HG03064 (cell line): ENCODE results near the gene MDN1.
"Not testable (repeated sequence)": the region's sequence is repeated elsewhere in the genome, so short reads cannot be mapped to it uniquely, and the experiment has no call there.

ENCODE experiments used
- ATAC-seq: cut with Tn5 transposase; IDR thresholded peaks from one replicate; pipeline ENCODE4 v1.9.1; 2021; ENCODE audit warnings: low read depth; ENCODE audit not compliant: unreplicated experiment

MDN1 gene

DNA sequence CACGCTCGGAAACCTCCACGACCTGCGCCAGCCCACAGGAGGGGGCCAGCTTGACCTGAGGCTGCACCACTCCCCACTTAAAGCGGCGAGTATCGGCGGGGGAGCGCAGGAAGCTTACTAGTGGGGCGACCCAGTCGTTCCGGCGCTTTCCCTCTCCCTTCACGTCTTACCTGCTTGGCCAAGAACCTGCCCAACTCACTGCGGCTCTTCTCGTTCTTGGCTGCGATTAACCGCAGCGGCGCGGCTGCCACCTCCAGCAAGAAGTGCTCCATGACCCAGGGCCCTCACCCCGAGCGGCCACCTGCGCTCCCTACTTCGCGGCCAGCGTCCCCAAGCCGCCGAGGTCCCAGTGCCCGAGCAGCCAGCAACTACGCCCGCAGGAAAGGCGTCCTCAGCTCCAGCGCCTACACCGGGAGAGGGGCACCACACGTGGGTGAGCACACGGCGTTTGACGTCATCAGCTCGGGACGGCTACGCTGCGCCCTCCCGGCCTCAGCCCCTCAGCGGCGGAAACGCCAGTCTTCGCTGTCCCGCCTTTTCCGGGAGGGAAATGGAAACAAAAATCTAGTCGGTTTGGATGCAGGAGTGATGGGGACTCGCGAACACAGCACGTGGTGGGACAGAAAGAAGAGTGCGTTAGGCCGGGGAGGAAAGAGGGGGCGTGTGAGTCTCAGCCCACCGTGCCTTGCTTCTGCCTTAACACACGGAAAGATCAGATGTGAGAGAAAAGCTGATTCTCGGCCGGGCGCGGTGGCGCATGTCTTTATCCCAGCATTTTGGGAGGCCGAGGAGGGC lies at the start of gene MDN1:
MDN1 (minus strand) TSS at position 459 of the 795 bp plus-strand sequence; CDS start at position 272, 187 bp downstream.
- peak; percentile 92 for ATAC-seq

- ATAC-seq = no peak
Measured at GRCh38 chr6:89866024-89866678, 46.6 kb upstream of the MDN1 start.

GRCh38 chr6:89862698-89863097 lies 43.1 kb upstream of the MDN1 start:
- peak; percentile 14 for ATAC-seq

DNA sequence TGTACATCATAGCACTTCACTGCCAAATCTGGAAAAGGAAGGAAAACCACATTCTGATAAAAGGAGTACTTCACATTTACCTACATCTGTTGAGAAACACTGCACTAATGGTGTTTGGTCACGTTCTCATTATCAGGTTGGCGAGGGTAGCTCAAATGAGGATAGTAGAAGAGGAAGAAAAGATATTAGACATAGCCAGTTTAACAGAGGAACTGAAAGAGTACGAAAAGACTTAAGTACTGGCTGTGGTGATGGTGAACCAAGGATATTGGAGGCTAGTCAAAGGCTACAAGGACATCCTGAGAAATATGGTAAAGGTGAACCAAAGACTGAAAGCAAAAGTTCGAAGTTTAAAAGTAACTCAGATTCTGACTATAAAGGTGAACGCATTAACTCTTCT lies 42.7 kb upstream of the MDN1 start:
- ATAC-seq = peak; percentile 74

DNA sequence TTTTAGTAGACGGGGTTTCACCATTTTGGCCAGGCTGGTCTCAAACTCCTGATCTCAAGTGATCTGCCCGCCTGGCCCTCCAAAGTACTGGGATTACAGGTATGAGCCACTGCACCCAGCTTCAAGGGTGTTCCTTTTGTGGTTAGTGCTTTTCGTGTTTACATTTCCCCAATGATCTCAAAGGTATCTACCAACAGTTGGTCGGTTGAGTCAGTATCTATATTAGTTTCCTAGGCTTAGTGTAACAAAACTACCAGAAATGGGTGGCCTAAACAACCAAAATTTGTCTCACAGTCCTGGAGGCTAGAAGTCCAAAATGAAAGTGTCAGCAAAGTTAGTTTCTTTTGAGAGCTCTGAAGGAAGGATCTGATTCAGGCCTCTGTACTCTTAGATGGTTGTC lies 40.1 kb upstream of the MDN1 start:
- ATAC-seq = peak; percentile 47

- ATAC-seq = no peak
Measured at GRCh38 chr6:89858041-89858440, 38.4 kb upstream of the MDN1 start.

DNA sequence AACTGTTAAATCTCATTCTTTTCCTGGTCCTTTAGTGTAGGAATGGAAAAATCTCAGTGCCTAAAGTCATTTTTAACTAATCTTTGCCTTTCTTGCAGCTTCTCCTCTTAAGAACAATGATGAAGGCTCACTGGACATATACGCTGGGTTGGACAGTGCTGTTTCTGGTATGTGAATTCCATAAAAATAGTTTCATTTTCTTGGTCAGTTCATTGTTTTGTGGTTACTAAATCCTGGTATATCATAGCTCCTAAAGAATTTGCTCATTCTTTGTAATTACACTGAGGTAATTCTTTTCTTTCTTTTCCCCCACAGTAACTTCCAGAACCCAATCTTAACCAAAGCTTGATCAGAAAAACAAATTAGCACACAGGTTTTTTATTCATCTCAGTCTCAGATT lies 33.5 kb upstream of the MDN1 start:
- no peak for ATAC-seq

DNA sequence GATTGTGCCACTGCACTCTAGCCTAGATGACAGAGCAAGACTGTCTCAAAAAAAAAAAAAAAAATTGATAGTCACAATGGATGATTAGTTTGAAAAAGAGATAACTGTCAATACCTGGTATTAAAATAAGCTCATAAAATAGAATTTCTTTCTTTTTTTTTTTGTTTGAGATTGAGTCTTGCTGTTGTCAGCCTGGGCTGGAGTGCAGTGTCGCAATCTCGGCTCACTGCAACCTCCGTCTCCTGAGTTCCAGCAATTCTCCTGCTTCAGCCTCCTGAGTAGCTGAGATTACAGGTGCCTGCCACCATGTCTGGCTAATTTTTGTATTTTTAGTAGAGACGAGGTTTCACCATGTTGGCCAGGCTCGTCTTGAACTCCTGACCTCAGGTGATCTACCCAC lies 27.9 kb upstream of the MDN1 start:
- not testable (repeated sequence) for ATAC-seq

- no peak for ATAC-seq
Measured at GRCh38 chr6:89843070-89843469, 23.5 kb upstream of the MDN1 start.

GRCh38 chr6:89842228-89842627 lies 22.6 kb upstream of the MDN1 start:
- ATAC-seq = no peak

- no peak for ATAC-seq
Measured at GRCh38 chr6:89840538-89840937, 20.9 kb upstream of the MDN1 start.

DNA sequence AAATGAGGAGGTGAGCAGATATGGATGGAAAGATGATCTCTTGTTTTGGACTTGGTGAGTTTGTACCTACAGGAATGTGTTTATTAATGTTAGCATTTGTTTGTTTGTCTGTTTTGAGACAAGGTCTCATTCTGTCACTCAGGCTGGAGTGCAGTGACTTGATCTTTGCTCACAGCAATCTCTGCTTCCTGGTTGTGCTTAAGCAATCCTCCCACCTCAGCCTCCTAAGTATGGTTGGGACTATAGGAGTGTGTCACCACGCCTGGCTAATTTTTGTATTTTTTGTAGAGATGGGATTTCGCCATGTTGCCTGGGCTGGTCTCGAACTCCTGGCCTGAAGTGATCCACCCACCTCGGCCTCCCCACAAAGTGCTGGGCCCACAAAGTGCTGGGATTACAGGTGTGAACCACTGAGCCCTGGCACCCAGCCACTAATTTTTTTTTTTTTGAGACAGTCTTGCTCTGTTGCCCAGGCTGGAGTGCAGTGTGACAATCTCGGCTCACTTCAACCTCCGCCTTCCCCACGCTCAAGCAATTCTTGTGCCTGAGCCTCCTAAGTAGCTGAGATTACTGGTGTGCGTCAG lies 17.1 kb upstream of the MDN1 start:
- no peak for ATAC-seq

DNA sequence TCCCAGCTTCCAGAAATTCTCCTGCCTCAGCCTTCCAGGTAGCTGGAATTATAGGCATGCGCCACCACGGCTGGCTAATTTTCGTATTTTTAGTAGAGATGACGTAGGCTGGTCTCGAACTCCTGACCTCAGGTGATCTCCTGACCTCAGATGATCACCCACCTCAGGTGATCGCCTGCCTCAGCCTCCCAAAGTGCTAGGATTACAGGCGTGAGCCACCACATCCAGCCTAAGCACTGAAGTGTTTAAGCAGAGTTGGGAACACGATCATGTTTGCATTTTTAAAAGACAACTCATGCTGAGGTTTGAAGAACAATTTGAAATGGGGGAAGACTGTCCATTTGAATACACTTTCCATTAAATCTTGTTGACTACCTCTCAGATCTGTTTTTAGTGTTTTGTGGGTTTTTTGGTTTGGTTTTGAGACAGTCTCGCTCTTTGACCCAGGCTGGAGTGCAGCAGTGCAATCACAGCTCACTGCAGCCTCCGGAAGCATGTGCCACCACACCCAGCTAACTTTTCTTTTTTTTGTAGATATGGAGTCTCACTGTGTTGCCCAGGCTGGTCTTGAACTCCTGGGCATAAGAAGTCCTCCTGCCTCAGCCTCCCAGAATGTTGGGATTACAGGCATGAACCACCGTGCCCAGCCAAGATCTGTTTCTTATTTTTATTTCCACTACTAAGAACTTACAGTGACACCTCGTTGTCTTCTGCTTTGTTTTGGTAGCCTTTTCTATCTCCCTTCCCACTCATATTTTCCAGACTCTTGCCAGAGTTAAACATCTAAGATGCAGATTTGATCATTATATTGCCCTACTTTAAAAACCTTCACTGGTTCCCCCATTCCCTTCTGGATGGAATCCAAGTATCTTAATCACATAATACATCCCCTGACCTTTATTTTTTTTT lies 15.5 kb upstream of the MDN1 start:
- ATAC-seq = peak; percentile 91

DNA sequence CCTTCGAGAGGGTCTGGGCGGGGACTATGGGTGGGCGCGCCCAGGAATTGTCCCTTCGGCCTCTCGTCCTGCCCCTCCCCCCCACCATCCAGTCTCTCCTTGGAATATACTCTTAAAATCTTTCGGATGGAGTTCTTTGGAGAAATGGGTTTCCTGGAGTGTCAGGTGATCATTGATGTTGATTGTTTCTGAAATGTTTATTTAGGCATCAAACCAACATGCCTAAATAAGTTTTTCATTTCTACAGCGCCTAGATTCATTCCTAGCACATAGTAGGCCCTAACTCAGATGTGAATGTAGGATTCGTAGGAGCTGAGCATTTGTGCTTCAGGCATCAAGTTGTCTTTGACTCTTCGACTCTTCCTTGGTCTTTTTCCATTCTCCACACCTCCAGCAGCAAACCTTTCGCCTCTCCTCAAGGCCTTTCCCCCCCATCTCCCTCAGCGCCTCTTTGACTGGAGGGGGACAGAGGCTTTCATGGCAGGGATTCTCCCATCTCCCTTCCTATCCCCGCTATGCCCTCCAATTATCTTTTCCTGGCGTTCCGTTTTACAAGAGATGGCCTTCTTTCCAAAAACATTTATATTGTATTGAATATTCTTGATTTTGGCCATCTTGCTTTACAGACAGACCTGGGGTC lies 10.7 kb upstream of the MDN1 start:
- no peak for ATAC-seq

GRCh38 chr6:89829472-89830169 lies 10.0 kb upstream of the MDN1 start, which contains the start of gene CASP8AP2:
CASP8AP2 (plus strand) TSS chr6:89829880.
- ATAC-seq = peak; percentile 94

- peak; percentile 36 for ATAC-seq
Measured at GRCh38 chr6:89828988-89829471, 9.4 kb upstream of the MDN1 start.

DNA sequence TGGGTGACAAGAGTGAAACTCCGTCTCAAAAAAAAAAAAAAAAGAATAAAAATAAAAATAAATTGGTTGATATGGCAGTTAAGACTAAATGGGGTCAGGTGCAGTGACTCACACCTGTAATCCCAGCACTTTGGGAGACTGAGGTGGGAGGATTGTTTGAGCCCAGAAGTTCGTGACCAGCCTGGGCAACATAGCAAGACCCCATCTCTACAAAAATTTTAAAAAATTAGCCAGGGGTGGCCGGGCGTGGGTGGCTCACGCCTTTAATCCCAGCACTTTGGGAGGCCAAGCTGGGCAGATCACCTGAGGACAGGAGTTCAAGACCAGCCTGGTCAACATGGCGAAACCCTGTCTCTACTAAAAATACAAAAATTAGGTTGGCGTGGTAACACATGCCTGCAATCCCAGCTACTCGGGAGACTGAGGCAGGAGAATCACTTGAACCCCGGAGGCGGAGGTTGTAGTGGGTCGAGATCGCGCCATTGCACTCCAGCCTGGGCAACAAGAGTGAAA lies 8.9 kb upstream of the MDN1 start:
- ATAC-seq = not testable (repeated sequence)

DNA sequence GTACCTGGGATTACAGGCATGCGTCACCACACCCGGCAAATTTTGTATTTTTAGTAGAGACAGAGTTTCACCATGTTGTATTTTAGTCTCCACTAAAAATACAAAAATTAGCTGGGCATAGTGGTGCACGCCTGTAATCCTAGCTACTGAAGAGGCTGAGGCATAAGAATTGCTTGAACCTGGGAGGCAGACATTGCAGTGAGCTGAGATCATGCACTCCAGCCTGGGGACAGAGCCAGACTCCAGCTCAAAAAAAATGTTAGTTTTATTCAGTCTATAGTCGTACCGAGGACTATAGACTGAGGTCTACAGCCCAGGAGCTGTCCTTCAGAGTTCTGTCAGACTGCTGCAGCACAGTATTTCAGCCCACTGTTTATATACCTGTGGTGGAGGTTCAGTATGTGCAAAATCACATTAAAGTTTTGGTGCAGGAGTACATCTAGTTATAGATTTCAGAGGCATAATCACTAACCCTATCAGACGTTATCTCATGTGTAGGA lies 6.5 kb upstream of the MDN1 start:
- no peak for ATAC-seq

DNA sequence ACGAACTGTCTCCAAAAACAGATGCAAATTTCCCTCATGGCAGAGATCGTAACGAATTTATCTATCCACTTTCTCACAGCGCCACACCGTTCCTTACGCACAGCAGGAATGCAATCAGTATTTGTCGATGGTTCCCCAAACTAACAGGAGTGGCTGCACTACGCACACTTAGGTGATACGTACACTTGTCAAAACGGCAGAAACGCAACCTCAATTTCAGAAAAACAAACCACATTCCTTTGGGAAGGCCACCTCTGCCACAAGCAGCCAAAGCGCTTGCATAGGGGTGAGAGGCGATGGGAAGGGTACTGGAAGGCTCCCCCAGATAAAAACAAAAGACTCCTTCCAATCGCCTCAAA lies 638 bp downstream of the MDN1 start:
- ATAC-seq = peak; percentile 15
